Naive thymus-derived CD4-positive, alpha-beta T cell (primary cell): ENCODE results near the gene TRIM41. TPM values are rescaled to one million over a fixed set of nuclear protein-coding genes. Genes with fewer than 3 reads are reported as not detected.
"Not testable (repeated sequence)": the region's sequence is repeated elsewhere in the genome, so short reads cannot be mapped to it uniquely, and the experiment has no call there.

Experiments used
- ATAC-seq: fragments of 150-1000 bp; cut with Tn5 transposase; 2 replicates; pipeline ENCODE4 v1.10.0; 2021; ENCODE audit warnings: mild to moderate bottlenecking, moderate library complexity
- CTCF ChIA-PET: fragments of 350-600 bp; sonication (Branson Sonifier 250); formaldehyde crosslinking; loops from one replicate; lab custom pipeline; 2021; ENCODE audit warnings: antibody characterized with exemption; lab: Charles Lee
- POLR2A ChIA-PET: fragments of 350-600 bp; sonication (Branson Sonifier 250); formaldehyde crosslinking; loops from one replicate; lab custom pipeline; 2021; ENCODE audit warnings: antibody characterized with exemption, inconsistent platforms; lab: Charles Lee
- DNase-seq, 9 donors: peaks; one replicate each; pipeline versions ENCODE4 v3.0.0 to v3.0.0-alpha.2; 2020 to 2022; ENCODE audit warnings: mixed read lengths in 1 of 9
- H3K27ac ChIP-seq: one replicate; pipeline ENCODE4 v1.7.0; 2013; ENCODE audit warnings: mild to moderate bottlenecking, low read depth, low read length, moderate library complexity
- H3K27me3 ChIP-seq, 2 donors: one replicate each; pipeline ENCODE4 v1.7.0; 2013; ENCODE audit warnings: low read length in 2 of 2, mild to moderate bottlenecking in 2 of 2, moderate library complexity in 2 of 2; ENCODE audit not compliant: control insufficient read depth in 2 of 2, insufficient read depth in 2 of 2
- H3K36me3 ChIP-seq, 3 experiments: 1 replicate in 2 of 3; 2 replicates in 1 of 3; pipeline ENCODE4 v1.7.0; 2013; ENCODE audit warnings: low read length in 3 of 3, mild to moderate bottlenecking in 3 of 3, moderate library complexity in 1 of 3; ENCODE audit not compliant: insufficient read depth in 3 of 3, control insufficient read depth in 2 of 3
- H3K4me1 ChIP-seq, 2 donors: one replicate each; pipeline ENCODE4 v1.7.0; 2013; ENCODE audit warnings: low read length in 2 of 2, mild to moderate bottlenecking in 2 of 2, moderate library complexity in 1 of 2; ENCODE audit not compliant: control insufficient read depth in 2 of 2, insufficient read depth in 2 of 2
- H3K4me3 ChIP-seq: 2 replicates; pipeline ENCODE4 v1.7.0; 2013; ENCODE audit warnings: mild to moderate bottlenecking, low read length
- H3K9me3 ChIP-seq, 3 experiments: 1 replicate in 2 of 3; 2 replicates in 1 of 3; pipeline ENCODE4 v1.7.0; 2013; ENCODE audit warnings: low read length in 3 of 3; ENCODE audit not compliant: control insufficient read depth in 2 of 3
- H3K27ac Mint-ChIP-seq, 9 donors: one replicate each; pipeline ENCODE4 v1.8.0; 2020 to 2022; ENCODE audit warnings: mixed read lengths in 9 of 9, mild to moderate bottlenecking in 8 of 9, moderate library complexity in 5 of 9, inconsistent platforms in 2 of 9
- H3K27me3 Mint-ChIP-seq, 5 donors: one replicate each; pipeline ENCODE4 v1.8.0; 2021 to 2022; ENCODE audit warnings: mixed read lengths in 5 of 5, mild to moderate bottlenecking in 1 of 5
- H3K36me3 Mint-ChIP-seq, 5 donors: one replicate each; pipeline ENCODE4 v1.8.0; 2020 to 2022; ENCODE audit warnings: mixed read lengths in 5 of 5, mild to moderate bottlenecking in 3 of 5, inconsistent platforms in 1 of 5
- H3K4me1 Mint-ChIP-seq, 7 donors: one replicate each; pipeline ENCODE4 v1.8.0; 2020 to 2022; ENCODE audit warnings: mixed read lengths in 7 of 7, mild to moderate bottlenecking in 3 of 7, inconsistent platforms in 1 of 7
- H3K4me3 Mint-ChIP-seq, 10 donors: one replicate each; pipeline ENCODE4 v1.8.0; 2020 to 2022; ENCODE audit warnings: mild to moderate bottlenecking in 10 of 10, mixed read lengths in 10 of 10, moderate library complexity in 6 of 10, inconsistent platforms in 2 of 10
- H3K9me3 Mint-ChIP-seq, 11 donors: one replicate each; pipeline ENCODE4 v1.8.0; 2020 to 2022; ENCODE audit warnings: mixed read lengths in 11 of 11, mild to moderate bottlenecking in 4 of 11, inconsistent platforms in 1 of 11, moderate library complexity in 1 of 11
- intact Hi-C, 2 donors: fragments of 100-400 bp; cut with micrococcal nuclease; formaldehyde crosslinking; loops; one replicate each; pipeline ENCODE4 v1.15.1; 2023
- microRNA-seq: library from miRNA; unstranded; fragments of <30 nt; microRNA quantifications from one replicate; pipeline ENCODE4 v1.2.0, GENCODE V29; 2022; ENCODE audit warnings: borderline microRNAs expressed
- polyA plus RNA-seq, 2 donors: library from polyadenylated mRNA; unstranded; fragments of 300-500 nt; fragmentation: Illumina TruSeq; gene quantifications; one replicate each; pipeline ENCODE4 v1.2.3, GENCODE V29; 2021
- total RNA-seq, 6 experiments: library from RNA in 5 of 6; stranded (reverse) in 5 of 6; gene quantifications; 1 replicate in 5 of 6; 2 replicates in 1 of 6; pipeline ENCODE4 v1.2.3 and lab custom pipeline; 2021 to 2026

The TRIM41 gene
- total and polyA plus RNA-seq, 7 experiments from 2014 or later: 0.72 to 36.5 (median 31.0) TPM

- no peaks in the 10 kb centered on the region for H3K4me1 ChIP-seq
- DNase-seq: no peak
- Mint-ChIP-seq H3K9me3 (no peaks in the 10 kb centered on the region), H3K4me3 (no peak overlapping the region), H3K4me1 (peaks cover 0 to 4% (median 0%) of the 10 kb centered on the region in 7 donors), H3K36me3 (peaks cover 0 to 4% (median 0%) of the 10 kb centered on the region in 5 donors), H3K27ac (no peak overlapping the region), H3K27me3 (peaks cover 0 to 7% (median 0%) of the 10 kb centered on the region in 5 donors)
- ChIA-PET POLR2A (no interaction called here), CTCF (no interaction called here)
- H3K4me3 ChIP-seq: no peak overlapping the region
- no peaks in the 10 kb centered on the region for H3K9me3 ChIP-seq
- no peak overlapping the region for H3K27ac ChIP-seq
- no peak for ATAC-seq
- H3K36me3 ChIP-seq: no peaks in the 10 kb centered on the region
- no peaks in the 10 kb centered on the region for H3K27me3 ChIP-seq
- intact Hi-C loops: no loop called here
Observed at GRCh38 chr5:181281984-181282316, 58.9 kb downstream of the TRIM41 start.

GRCh38 chr5:181282415-181282814 is 59.3 kb downstream of the TRIM41 start:
- DNase-seq, CTCF ChIA-PET, H3K9me3 ChIP-seq, intact Hi-C loops, H3K27me3 ChIP-seq, H3K27me3 Mint-ChIP-seq, H3K36me3 Mint-ChIP-seq, H3K4me3 ChIP-seq, H3K36me3 ChIP-seq, H3K27ac ChIP-seq, ATAC-seq, POLR2A ChIA-PET, H3K9me3 Mint-ChIP-seq, H3K4me3 Mint-ChIP-seq, H3K4me1 Mint-ChIP-seq, H3K4me1 ChIP-seq, H3K27ac Mint-ChIP-seq: not testable (repeated sequence)

- no peak overlapping the region for H3K27ac Mint-ChIP-seq
- intact Hi-C loops: no loop called here
- CTCF ChIA-PET: no interaction called here
Observed at GRCh38 chr5:181282874-181283273, 59.8 kb downstream of the TRIM41 start.

GRCh38 chr5:181283347-181283746 is 60.3 kb downstream of the TRIM41 start:
- ChIA-PET POLR2A (interaction anchor here (0.6 kb wide), 1 partner anchor 566 kb away, joined by 6 read pairs; no protein-coding TSS in a partner anchor), CTCF (no interaction called here)
- H3K9me3 Mint-ChIP-seq: no peaks in the 10 kb centered on the region
- no peak overlapping the region for H3K27ac ChIP-seq
- peaks cover 0 to 4% (median 0%) of the 10 kb centered on the region in 5 donors for H3K27me3 Mint-ChIP-seq
- H3K9me3 ChIP-seq: no peaks in the 10 kb centered on the region
- peaks cover 0 to 11% (median 0%) of the 10 kb centered on the region in 5 donors for H3K36me3 Mint-ChIP-seq
- no peak overlapping the region for H3K4me3 ChIP-seq
- no peaks in the 10 kb centered on the region for H3K36me3 ChIP-seq
- ATAC-seq (no peak), DNase-seq (no peak)
- intact Hi-C loops: no loop called here
- no peak overlapping the region for H3K4me3 Mint-ChIP-seq
- no peaks in the 10 kb centered on the region for H3K4me1 ChIP-seq
- H3K27me3 ChIP-seq: no peaks in the 10 kb centered on the region
- H3K4me1 Mint-ChIP-seq: peaks cover 0 to 4% (median 0%) of the 10 kb centered on the region in 7 donors
- H3K27ac Mint-ChIP-seq: no peak overlapping the region

More at GRCh38 chr5:181282874-181283273, 59.8 kb downstream of the TRIM41 start:
- Histone ChIP-seq H3K9me3 (no peaks in the 10 kb centered on the region), H3K36me3 (no peaks in the 10 kb centered on the region), H3K27me3 (no peaks in the 10 kb centered on the region), H3K4me3 (no peak overlapping the region), H3K27ac (no peak overlapping the region), H3K4me1 (no peaks in the 10 kb centered on the region)
- DNase-seq (no peak), ATAC-seq (no peak)
- H3K4me1 Mint-ChIP-seq: peaks cover 0 to 4% (median 0%) of the 10 kb centered on the region in 7 donors
- peaks cover 0 to 9% (median 0%) of the 10 kb centered on the region in 5 donors for H3K36me3 Mint-ChIP-seq
- POLR2A ChIA-PET: interaction anchor here (0.6 kb wide), 1 partner anchor 566 kb away, joined by 6 read pairs; no protein-coding TSS in a partner anchor
- H3K9me3 Mint-ChIP-seq: no peaks in the 10 kb centered on the region
- peaks cover 0 to 4% (median 0%) of the 10 kb centered on the region in 5 donors for H3K27me3 Mint-ChIP-seq
- H3K4me3 Mint-ChIP-seq: no peak overlapping the region

- H3K27me3 ChIP-seq, H3K27ac ChIP-seq, H3K27me3 Mint-ChIP-seq, DNase-seq, H3K4me3 ChIP-seq, H3K36me3 Mint-ChIP-seq, H3K4me1 Mint-ChIP-seq, CTCF ChIA-PET, POLR2A ChIA-PET, ATAC-seq, H3K4me1 ChIP-seq, H3K9me3 ChIP-seq, H3K36me3 ChIP-seq, H3K9me3 Mint-ChIP-seq: not testable (repeated sequence)
- intact Hi-C loops: loop anchor here in 1 of 2 donors (1.0 kb wide), 1 partner anchor 100 kb away; no protein-coding TSS in a partner anchor
- H3K4me3 Mint-ChIP-seq: peak overlapping the region in 1 of 10 donors; percentile 50
- H3K27ac Mint-ChIP-seq: peak overlapping the region in 2 of 9 donors; percentile 80 to 82
Observed at GRCh38 chr5:181283841-181284755, 61.0 kb downstream of the TRIM41 start.

Small RNA genes lying within 50 kb of the gene (microRNA-seq; reads per million reads assigned to microRNA genes)
- gene MIR4638: not detected

Other genes starting within 250 kb of the TRIM41 start
- not detected for gene BTNL3, start 234.4 kb upstream of the TRIM41 start, total RNA-seq
- not detected for gene BTNL3, start 234.4 kb upstream of the TRIM41 start, polyA plus RNA-seq
- gene BTNL9, start 183.0 kb upstream of the TRIM41 start, total RNA-seq: 1 to 10 TPM in 1 of 5 experiments, not detected in 4; 1.6 TPM
- not detected for gene BTNL9, start 183.0 kb upstream of the TRIM41 start, polyA plus RNA-seq
- gene OR2V1, start 92.1 kb upstream of the TRIM41 start, total RNA-seq: not detected
- gene OR2V1, start 92.1 kb upstream of the TRIM41 start, polyA plus RNA-seq: not detected
- not detected for gene OR2V2, start 75.7 kb upstream of the TRIM41 start, total RNA-seq
- not detected for gene OR2V2, start 75.7 kb upstream of the TRIM41 start, polyA plus RNA-seq
- 1 to 10 TPM; 1.1 to 6.1 (median 3.6) TPM for gene TRIM7, start 18.1 kb upstream of the TRIM41 start, total RNA-seq
- gene TRIM7, start 18.1 kb upstream of the TRIM41 start, polyA plus RNA-seq: under 1 TPM in 1 of 2 donors, not detected in 1; 0.28 TPM
- gene RACK1, start 20.6 kb downstream of the TRIM41 start, total RNA-seq: 1,000 to 10,000 TPM; 1,703 to 2,739 (median 2,322) TPM
- gene RACK1, start 20.6 kb downstream of the TRIM41 start, polyA plus RNA-seq: 1,000 to 10,000 TPM; 2,748 to 2,829 TPM
- gene TRIM52, start 37.9 kb downstream of the TRIM41 start, total RNA-seq: 10 to 100 TPM; 31.4 to 71.6 (median 35.7) TPM
- 10 to 100 TPM; 39.2 to 50.5 TPM for gene TRIM52, start 37.9 kb downstream of the TRIM41 start, polyA plus RNA-seq
- under 1 TPM in 1 of 5 experiments, not detected in 4; 0.35 TPM for gene OR4F3, start 144.0 kb downstream of the TRIM41 start, total RNA-seq
- gene OR4F3, start 144.0 kb downstream of the TRIM41 start, polyA plus RNA-seq: not detected